Mesothelial cell of epicardium (in vitro differentiated cells): ENCODE data around the gene HOXC11. TPM values are rescaled to one million over a fixed set of nuclear protein-coding genes. Genes with fewer than 3 reads are reported as not detected.

Experiments
- DNase-seq, 2 experiments: peaks; one replicate each; pipeline ENCODE4 v3.0.0; 2021; ENCODE audit warnings: low spot score in 2 of 2; ENCODE audit not compliant: unreplicated experiment in 2 of 2
- H3K27ac Mint-ChIP-seq: 2 replicates; pipeline ENCODE4 v1.8.0; 2021; ENCODE audit warnings: mixed read lengths
- H3K27me3 Mint-ChIP-seq: 2 replicates; pipeline ENCODE4 v1.8.0; 2021; ENCODE audit warnings: low read depth, mixed read lengths
- H3K36me3 Mint-ChIP-seq: 2 replicates; pipeline ENCODE4 v1.8.0; 2021; ENCODE audit warnings: mixed read lengths
- H3K4me1 Mint-ChIP-seq: 2 replicates; pipeline ENCODE4 v1.8.0; 2021; ENCODE audit warnings: mixed read lengths
- H3K4me3 Mint-ChIP-seq: 2 replicates; pipeline ENCODE4 v1.8.0; 2021; ENCODE audit warnings: mild to moderate bottlenecking, moderate library complexity, mixed read lengths
- H3K9me3 Mint-ChIP-seq: 2 replicates; pipeline ENCODE4 v1.8.0; 2021; ENCODE audit warnings: mixed read lengths
- CTCF ChIP-seq: fragments of 200-600 bp; sonication (generic); IDR thresholded peaks from one replicate; pipeline ENCODE4 v1.5.0; 2021; ENCODE audit warnings: antibody characterized with exemption; ENCODE audit not compliant: unreplicated experiment
- total RNA-seq: library from RNA; stranded (reverse); gene quantifications from 3 replicates; pipeline ENCODE4 v1.2.1, GENCODE V29; 2021

Gene HOXC11
- total RNA-seq, 1 donor from 2014 or later = 0.60 TPM

- no peak for TF ChIP-seq CTCF
- Mint-ChIP-seq H3K27me3 (peaks cover 98% of the 10 kb centered on the region), H3K4me3 (no peak overlapping the region), H3K4me1 (peaks cover 14% of the 10 kb centered on the region), H3K27ac (no peak overlapping the region), H3K9me3 (no peaks in the 10 kb centered on the region), H3K36me3 (no peaks in the 10 kb centered on the region)
- DNase-seq = no peak
These were observed 20.6 kb upstream of the HOXC11 start for GRCh38 chr12:53952335-53952694.

DNA sequence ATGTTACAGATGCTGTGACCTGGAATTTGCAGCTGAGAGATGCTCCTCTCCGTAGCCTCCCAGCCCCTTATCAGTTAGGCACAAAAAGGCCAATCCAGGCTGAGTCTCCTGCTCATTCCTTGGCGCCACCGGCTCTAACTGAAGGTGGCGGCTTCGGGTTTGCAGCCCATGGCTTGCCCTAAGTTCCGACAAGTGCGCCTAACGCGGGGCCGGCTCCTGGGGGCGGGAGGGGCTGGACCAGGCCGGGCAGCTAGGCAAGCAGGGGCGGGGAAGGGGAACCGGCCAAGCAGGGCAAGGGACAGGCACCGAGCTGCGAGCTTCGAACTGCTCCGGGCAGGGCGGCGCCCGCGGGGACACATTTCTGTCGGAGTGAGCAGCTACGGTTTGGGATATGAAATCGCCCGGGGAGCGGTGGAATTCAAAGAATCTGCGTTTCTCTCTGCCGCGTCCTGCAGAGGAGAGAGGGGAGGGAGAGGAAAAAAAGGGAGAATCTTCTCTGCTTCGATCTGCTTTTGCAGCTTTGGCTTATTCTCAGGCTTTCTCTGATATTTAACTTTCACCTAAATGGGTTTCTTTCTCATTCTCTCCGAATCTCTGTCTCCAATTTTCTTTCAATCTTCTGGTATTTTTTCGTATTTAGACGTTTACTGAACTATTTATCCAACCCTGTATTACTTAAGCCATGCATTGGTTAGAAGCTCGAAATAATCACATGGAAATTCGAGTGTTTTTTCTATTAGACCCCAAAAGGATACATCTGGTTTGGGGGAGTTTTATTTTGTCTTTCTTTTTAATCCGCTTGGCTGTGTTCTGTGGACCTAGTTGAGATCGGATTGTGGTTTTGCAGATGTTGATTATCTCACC lies 19.8 kb upstream of the HOXC11 start:
- no peak for TF ChIP-seq CTCF
- H3K4me1 Mint-ChIP-seq = peaks cover 14% of the 10 kb centered on the region
- DNase-seq = peak in 1 of 2 experiments; percentile 71
- peaks cover 98% of the 10 kb centered on the region for H3K27me3 Mint-ChIP-seq
- H3K27ac Mint-ChIP-seq = no peak overlapping the region
- no peak overlapping the region for H3K4me3 Mint-ChIP-seq
- H3K36me3 Mint-ChIP-seq = no peaks in the 10 kb centered on the region
- H3K9me3 Mint-ChIP-seq = no peaks in the 10 kb centered on the region

GRCh38 chr12:53953831-53954693 lies 18.9 kb upstream of the HOXC11 start:
- H3K27ac Mint-ChIP-seq = no peak overlapping the region
- H3K27me3 Mint-ChIP-seq = peaks cover 98% of the 10 kb centered on the region
- no peaks in the 10 kb centered on the region for H3K36me3 Mint-ChIP-seq
- no peak overlapping the region for H3K4me3 Mint-ChIP-seq
- H3K4me1 Mint-ChIP-seq = peaks cover 14% of the 10 kb centered on the region
- H3K9me3 Mint-ChIP-seq = no peaks in the 10 kb centered on the region
- no peak for TF ChIP-seq CTCF
- no peak for DNase-seq

- no peak for DNase-seq
- Mint-ChIP-seq H3K27ac (no peak within 1 kb of the TSS), H3K4me3 (no peak within 1 kb of the TSS), H3K9me3 (no peaks in the 10 kb centered on the region), H3K4me1 (peaks cover 14% of the 10 kb centered on the region), H3K27me3 (peaks cover 98% of the 10 kb centered on the region), H3K36me3 (no peaks in the 10 kb centered on the region)
- no peak for TF ChIP-seq CTCF
These were observed 18.3 kb upstream of the HOXC11 start, which contains the start of gene HOXC12 for GRCh38 chr12:53954694-53955035. Gene HOXC12 (plus strand): TSS chr12:53954903. CDS start chr12:53954930, 27 bp downstream.

DNA sequence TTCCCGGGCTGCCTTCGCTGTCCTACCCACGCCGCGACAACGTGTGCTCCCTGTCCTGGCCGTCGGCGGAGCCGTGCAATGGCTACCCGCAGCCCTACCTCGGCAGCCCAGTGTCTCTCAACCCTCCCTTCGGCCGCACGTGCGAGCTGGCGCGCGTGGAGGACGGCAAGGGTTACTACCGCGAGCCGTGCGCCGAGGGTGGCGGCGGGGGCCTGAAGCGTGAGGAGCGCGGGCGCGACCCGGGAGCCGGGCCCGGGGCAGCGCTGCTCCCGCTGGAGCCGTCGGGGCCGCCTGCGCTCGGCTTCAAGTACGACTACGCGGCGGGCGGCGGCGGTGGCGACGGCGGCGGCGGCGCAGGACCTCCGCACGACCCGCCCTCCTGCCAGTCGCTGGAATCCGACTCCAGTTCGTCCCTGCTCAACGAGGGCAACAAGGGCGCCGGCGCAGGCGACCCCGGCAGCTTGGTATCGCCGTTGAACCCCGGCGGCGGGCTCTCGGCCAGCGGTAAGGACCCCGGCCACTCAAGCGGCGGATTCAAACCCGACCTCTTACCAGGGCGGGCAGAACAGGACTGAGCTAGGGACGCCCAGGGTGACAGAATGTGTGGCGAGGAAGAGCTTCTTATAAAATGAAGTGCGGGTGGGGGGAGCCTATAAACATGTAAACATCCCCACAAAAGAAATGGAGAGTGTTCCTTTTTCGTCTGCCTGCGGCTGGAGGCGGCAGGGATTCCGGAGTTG lies 17.7 kb upstream of the HOXC11 start:
- Mint-ChIP-seq H3K4me3 (no peak overlapping the region), H3K36me3 (no peaks in the 10 kb centered on the region), H3K27ac (no peak overlapping the region), H3K4me1 (peaks cover 14% of the 10 kb centered on the region), H3K9me3 (no peaks in the 10 kb centered on the region), H3K27me3 (peaks cover 98% of the 10 kb centered on the region)
- no peak for TF ChIP-seq CTCF
- DNase-seq = no peak
